HepG2 (cell line): ENCODE data around the gene SYTL5. TPM values are rescaled to one million over a fixed set of nuclear protein-coding genes. Genes with fewer than 3 reads are reported as not detected.
A peak's percentile ranks its signal among the peaks of the same experiment; 100 is the strongest.

ENCODE experiments used
- ATAC-seq: fragments of 200-7000 bp; cut with Tn5 transposase; 3 replicates; pipeline ENCODE4 v1.9.1; 2020; ENCODE audit warnings: mild to moderate bottlenecking, moderate library complexity
- BruUV-seq: library from RNA; stranded (reverse); fragments of 400-500 nt; replicated peaks from 2 replicates; lab custom pipeline; 2021; lab: Mats Ljungman, UMichigan
- CTCF ChIA-PET: fragments of 300-600 bp; formaldehyde crosslinking; extraction: SDS; loops from one replicate; lab custom pipeline; 2021; ENCODE audit warnings: low total read pairs, inconsistent platforms, low intra/inter-chr PET ratio; lab: Yijun Ruan, JAX
- POLR2A ChIA-PET: fragments of 350-600 bp; sonication (Branson Sonifier 250); formaldehyde crosslinking; loops from one replicate; lab custom pipeline; 2020; ENCODE audit warnings: antibody characterized with exemption, inconsistent platforms; lab: Yijun Ruan, JAX
- DNase-seq: peaks from one replicate; pipeline ENCODE4 v3.0.0-alpha.2; 2015; ENCODE audit warnings: low spot score
- FAIRE-seq: peaks from 3 replicates; lab custom pipeline; 2011; peaks lifted over from hg19 to GRCh38; lab: Jason Lieb, UNC
- H2AFZ ChIP-seq: one replicate; pipeline ENCODE4 v1.6.1; 2011; ENCODE audit warnings: low read length, inconsistent platforms
- H3K27ac ChIP-seq: fragments of 300-600 bp; 3 replicates; pipeline ENCODE4 v1.8.0; 2011; ENCODE audit warnings: mixed run types, mild to moderate bottlenecking, mixed read lengths, low read length, inconsistent platforms; ENCODE audit not compliant: insufficient read depth; ENCODE audit errors: extremely low read length
- H3K27me3 ChIP-seq, 2 experiments: fragments of 200-600 bp in 1 of 2; 2 replicates in 1 of 2; 3 replicates in 1 of 2; pipeline versions ENCODE4 v1.6.0 to v1.8.0; 2011; ENCODE audit warnings: low read length in 2 of 2, mild to moderate bottlenecking in 2 of 2, moderate library complexity in 2 of 2, inconsistent platforms in 1 of 2; ENCODE audit not compliant: insufficient read depth in 2 of 2, control insufficient read depth in 1 of 2
- H3K36me3 ChIP-seq, 2 experiments: fragments of 200-600 bp in 1 of 2; replicated peaks in 1 of 2; 2 replicates in 1 of 2; 3 replicates in 1 of 2; pipeline versions ENCODE4 v1.5.1 to v1.8.0; 2011; ENCODE audit warnings: low read length in 2 of 2, inconsistent platforms in 1 of 2; ENCODE audit not compliant: insufficient read depth in 2 of 2, control insufficient read depth in 1 of 2
- H3K4me1 ChIP-seq: 2 replicates; pipeline ENCODE4 v1.5.1; 2012; ENCODE audit warnings: low read length, inconsistent platforms; ENCODE audit not compliant: insufficient read depth
- H3K4me2 ChIP-seq: 2 replicates; pipeline ENCODE4 v1.6.0; 2011; ENCODE audit warnings: low read depth, low read length, inconsistent platforms
- H3K4me3 ChIP-seq, 3 experiments: fragments of 200-600 bp in 1 of 3; sonication (generic), shearing (Covaris generic) in 1 of 3; replicated peaks in 1 of 3; 2 replicates each; pipeline ENCODE4 v1.5.1; 2011 to 2016; ENCODE audit warnings: low read length in 3 of 3, inconsistent platforms in 2 of 3, low read depth in 2 of 3, mild to moderate bottlenecking in 2 of 3, control low read depth in 1 of 3, mixed read lengths in 1 of 3; ENCODE audit not compliant: insufficient read depth in 1 of 3
- H3K79me2 ChIP-seq: one replicate; pipeline ENCODE4 v1.6.1; 2011; ENCODE audit warnings: low read length, inconsistent platforms; ENCODE audit not compliant: insufficient read depth
- H3K9ac ChIP-seq: 2 replicates; pipeline ENCODE4 v1.6.0; 2011; ENCODE audit warnings: mild to moderate bottlenecking, low read depth, low read length, inconsistent platforms; ENCODE audit not compliant: insufficient read depth
- H3K9me3 ChIP-seq: 2 replicates; pipeline ENCODE4 v1.5.1; 2012; ENCODE audit warnings: mild to moderate bottlenecking, low read length
- H4K20me1 ChIP-seq: 2 replicates; pipeline ENCODE4 v1.6.0; 2011; ENCODE audit warnings: inconsistent platforms, mild to moderate bottlenecking, low read length, moderate library complexity; ENCODE audit not compliant: insufficient read depth
- ATF2 ChIP-seq: sonication (generic); formaldehyde crosslinking; IDR thresholded peaks from 2 replicates; pipeline ENCODE4 v1.4.0; 2020; ENCODE audit warnings: missing genetic modification reagents
- ATRX ChIP-seq: sonication (generic); formaldehyde crosslinking; IDR thresholded peaks from 2 replicates; pipeline ENCODE4 v1.4.0; 2020; ENCODE audit warnings: missing genetic modification reagents, borderline replicate concordance
- ERF ChIP-seq: IDR thresholded peaks from 2 replicates; pipeline ENCODE4 v1.6.1; 2018; ENCODE audit warnings: missing biosample characterization, missing genetic modification reagents
- FLYWCH1 ChIP-seq: sonication (generic); formaldehyde crosslinking; IDR thresholded peaks from 2 replicates; pipeline ENCODE4 v1.8.1; 2023; ENCODE audit warnings: mild to moderate bottlenecking, missing genetic modification reagents
- IRF1 ChIP-seq: sonication (generic); formaldehyde crosslinking; IDR thresholded peaks from 2 replicates; pipeline ENCODE4 v1.4.0; 2020; ENCODE audit warnings: low read depth, mild to moderate bottlenecking, missing genetic modification reagents
- MAFF ChIP-seq: IDR thresholded peaks from 2 replicates; pipeline ENCODE4 v1.6.1; 2011; ENCODE audit warnings: low read depth, low read length, improper control_type of control experiment
- MAFK ChIP-seq, 2 experiments: IDR thresholded peaks in 1 of 2; conservative IDR thresholded peaks in 1 of 2; 2 replicates each; pipeline ENCODE4 v1.6.1; 2011; ENCODE audit warnings: improper control_type of control experiment in 2 of 2, low read length in 2 of 2
- STAT6 ChIP-seq: sonication (generic); formaldehyde crosslinking; IDR thresholded peaks from 2 replicates; pipeline ENCODE4 v1.4.0; 2020; ENCODE audit warnings: missing genetic modification reagents, mild to moderate bottlenecking, borderline replicate concordance
- ZBTB42 ChIP-seq: sonication (generic); formaldehyde crosslinking; IDR thresholded peaks from 2 replicates; pipeline ENCODE4 v1.5.0; 2020; ENCODE audit warnings: mild to moderate bottlenecking, missing genetic modification reagents
- ZC3H4 ChIP-seq: sonication (generic); formaldehyde crosslinking; IDR thresholded peaks from 2 replicates; pipeline ENCODE4 v1.4.0; 2020; ENCODE audit warnings: missing genetic modification reagents, borderline replicate concordance
- ZNF337 ChIP-seq: sonication (generic); formaldehyde crosslinking; IDR thresholded peaks from 2 replicates; pipeline ENCODE4 v1.5.1; 2020; ENCODE audit warnings: missing genetic modification reagents, low read depth, mild to moderate bottlenecking, borderline replicate concordance
- ZNF768 ChIP-seq: sonication (generic); formaldehyde crosslinking; IDR thresholded peaks from 2 replicates; pipeline ENCODE4 v1.4.0; 2020; ENCODE audit warnings: missing genetic modification reagents
- WGBS: methylation state at CpG from one replicate; pipeline ENCODE4 v1.1.6; 2017; ENCODE audit warnings: low lambda C conversion rate; 5-methylcytosine and 5-hydroxymethylcytosine counted together
- in situ Hi-C: cut with HindIII; loops from 2 replicates; pipeline ENCODE4 v1.10.0; 2017; ENCODE audit warnings: low pct_unique_long_range_greater_than_20kb; ENCODE audit not compliant: extremely low pct_ligation_motif_present
- intact Hi-C: fragments of 100-400 bp; cut with micrococcal nuclease; formaldehyde crosslinking; loops from one replicate; pipeline ENCODE4 v1.10.0; 2022; ENCODE audit not compliant: unreplicated experiment
- polyA plus RNA-seq, 8 experiments: library from polyadenylated mRNA; depleted of rRNA in 3 of 8; stranded (reverse) in 7 of 8; unstranded in 1 of 8; fragments of >200 nt; fragmentation: Illumina TruSeq in 4 of 8; extraction: Trizol in 4 of 8; gene quantifications; 2 replicates each; pipeline versions ENCODE4 v1.2.1 to v1.2.3, GENCODE V29; 2011 to 2016; ENCODE audit warnings: low read depth in 4 of 8, missing spikeins in 1 of 8, mixed read lengths in 1 of 8; ENCODE audit not compliant: insufficient read depth in 1 of 8
- total RNA-seq, 5 experiments: library from RNA; depleted of rRNA; stranded (reverse); fragments of >200 nt; fragmentation: Illumina TruSeq; extraction: Trizol; gene quantifications; 2 replicates each; pipeline ENCODE4 v1.2.3, GENCODE V29; 2016; ENCODE audit warnings: low read depth in 1 of 5

Gene SYTL5
- total and polyA plus RNA-seq, 2 of the 13 experiments (the other 11 are each of a cell fraction or from before 2014, with no cell fraction given): not detected

- FAIRE-seq (no peak), DNase-seq (no peak), ATAC-seq (no peak)
- Histone ChIP-seq H3K36me3 (no peaks in the 10 kb centered on the region), H3K9me3 (no peaks in the 10 kb centered on the region), H2AFZ (no peak overlapping the region), H3K27me3 (no peaks in the 10 kb centered on the region), H3K9ac (no peak overlapping the region), H3K4me1 (no peaks in the 10 kb centered on the region), H3K27ac (no peak overlapping the region), H3K4me2 (no peak overlapping the region), H3K79me2 (no peaks in the 10 kb centered on the region), H4K20me1 (no peaks in the 10 kb centered on the region), H3K4me3 (no peak overlapping the region)
- in situ Hi-C loops (no loop called here), intact Hi-C loops (no loop called here)
- POLR2A ChIA-PET: no interaction called here
- WGBS: 17% methylated on average over 1 of the region's 1 CpG
- no TSS peak for BruUV-seq
- TF ChIP-seq ATRX (no peak), FLYWCH1 (no peak), ZC3H4 (CRISPR knock-in tag) (no peak), ZBTB42 (no peak), IRF1 (CRISPR knock-in tag) (no peak), ATF2 (CRISPR knock-in tag) (no peak), MAFK (conservative IDR thresholded peaks at IDR 0.05 in 1 of 2, IDR thresholded peaks at IDR 0.05 in 1 of 2; ENCODE audit: low read length in 2 of 2) (peak; percentile 64 to 84), MAFF (peak; percentile 76), ZNF337 (CRISPR knock-in tag) (no peak), STAT6 (CRISPR knock-in tag) (no peak), ZNF768 (no peak), ERF (no peak)
- CTCF ChIA-PET: no interaction called here
These were observed 63.6 kb downstream of the SYTL5 start for GRCh38 chrX:38069991-38070390.
